Activated naive CD4-positive, alpha-beta T cell treated with anti-CD3 and anti-CD28 coated beads for 36 hours (primary cell): ENCODE measurements around the gene CCDC91. TPM values are rescaled to one million over a fixed set of nuclear protein-coding genes. Genes with fewer than 3 reads are reported as not detected.

ENCODE experiments used
- CTCF ChIA-PET: fragments of 350-600 bp; sonication (Branson Sonifier 250); formaldehyde crosslinking; loops from one replicate; lab custom pipeline; 2021; ENCODE audit warnings: antibody characterized with exemption; lab: Charles Lee
- DNase-seq: peaks from one replicate; pipeline ENCODE4 v3.0.0-alpha.2; 2020
- H3K27ac Mint-ChIP-seq: one replicate; pipeline ENCODE4 v1.8.0; 2021; ENCODE audit warnings: mild to moderate bottlenecking, mixed read lengths
- H3K27me3 Mint-ChIP-seq: one replicate; pipeline ENCODE4 v1.8.0; 2021; ENCODE audit warnings: low read depth, mixed read lengths
- H3K36me3 Mint-ChIP-seq: one replicate; pipeline ENCODE4 v1.8.0; 2021; ENCODE audit warnings: low read depth, mixed read lengths
- H3K4me1 Mint-ChIP-seq: one replicate; pipeline ENCODE4 v1.8.0; 2021; ENCODE audit warnings: low read depth, mixed read lengths
- H3K4me3 Mint-ChIP-seq: one replicate; pipeline ENCODE4 v1.8.0; 2021; ENCODE audit warnings: mild to moderate bottlenecking, moderate library complexity, mixed read lengths
- H3K9me3 Mint-ChIP-seq: one replicate; pipeline ENCODE4 v1.8.0; 2021; ENCODE audit warnings: mixed read lengths
- intact Hi-C: fragments of 100-400 bp; cut with micrococcal nuclease; formaldehyde crosslinking; loops from one replicate; pipeline ENCODE4 v1.15.1; 2023
- total RNA-seq, 2 experiments: library from RNA; stranded (reverse); gene quantifications; one replicate each; pipeline ENCODE4 v1.2.3, GENCODE V29; 2021

CCDC91 gene
- total RNA-seq, 2 experiments from 2014 or later: 15.3 to 16.1 TPM

DNA sequence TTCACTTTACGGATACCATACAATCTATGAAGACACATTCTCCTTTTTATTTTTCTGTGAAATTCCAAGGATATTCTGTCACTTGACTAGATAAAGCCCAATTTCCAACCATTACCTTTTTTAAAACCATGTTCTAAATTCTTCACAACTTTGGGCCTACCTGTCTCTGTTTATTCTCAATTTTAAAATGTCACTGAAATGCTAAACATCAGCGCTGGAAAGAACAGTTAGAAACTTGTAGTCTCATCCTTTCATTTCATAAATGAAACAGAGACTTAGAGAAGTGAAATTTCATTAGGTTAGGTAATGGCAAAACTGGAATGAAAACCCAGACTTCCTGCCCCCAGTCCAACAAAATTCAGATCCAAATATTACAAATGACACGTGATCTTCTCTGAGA is 396.2 kb downstream of the CCDC91 start:
- intact Hi-C loops: no loop called here
- Mint-ChIP-seq H3K27ac (no peak overlapping the region), H3K27me3 (no peaks in the 10 kb centered on the region), H3K4me3 (no peak overlapping the region), H3K9me3 (peaks cover 4% of the 10 kb centered on the region), H3K36me3 (no peaks in the 10 kb centered on the region), H3K4me1 (peaks cover 2% of the 10 kb centered on the region)
- no peak for DNase-seq
- CTCF ChIA-PET: interaction anchor here (0.6 kb wide), 1 partner anchor 123 kb away, joined by 3 read pairs; no protein-coding TSS in a partner anchor

DNA sequence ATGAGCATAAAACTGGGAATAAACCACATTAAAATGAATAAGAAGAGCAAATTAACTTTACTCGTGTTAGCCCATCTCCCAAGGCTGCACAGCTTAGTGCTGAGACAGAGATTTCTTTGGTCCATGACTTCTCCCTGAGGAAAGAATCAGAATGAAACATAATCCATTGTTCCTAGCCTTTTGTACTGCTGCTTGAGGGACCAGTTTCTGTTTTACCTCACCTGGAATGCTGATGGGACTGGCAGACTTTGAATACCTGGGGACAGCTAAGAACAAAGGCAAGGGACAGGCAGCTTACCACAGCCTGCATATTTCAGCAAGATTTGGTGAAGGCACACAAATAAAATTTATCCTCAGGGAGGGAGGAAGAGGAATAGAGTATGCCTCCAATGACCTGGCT is 401.6 kb downstream of the CCDC91 start:
- H3K27ac Mint-ChIP-seq: no peak overlapping the region
- CTCF ChIA-PET: no interaction called here
- peaks cover 17% of the 10 kb centered on the region for H3K9me3 Mint-ChIP-seq
- no peaks in the 10 kb centered on the region for H3K27me3 Mint-ChIP-seq
- no peak for DNase-seq
- intact Hi-C loops: no loop called here
- no peak overlapping the region for H3K4me3 Mint-ChIP-seq
- H3K4me1 Mint-ChIP-seq: no peaks in the 10 kb centered on the region
- H3K36me3 Mint-ChIP-seq: peaks cover 2% of the 10 kb centered on the region

Other genes with a start within 250 kb of the CCDC91 start
- not detected for gene PTHLH, start 217.7 kb upstream of the CCDC91 start, total RNA-seq